Effector CD8-positive, alpha-beta T cell (primary cell): ENCODE data around the gene VWA5A.
"Not testable (repeated sequence)": the region's sequence is repeated elsewhere in the genome, so short reads cannot be mapped to it uniquely, and the experiment has no call there.

Experiments used
- DNase-seq: peaks from one replicate; lab custom pipeline; 2025; lab: John Stamatoyannopoulos, UW

VWA5A gene

GRCh38 chr11:124168796-124169195 lies 53.5 kb downstream of the VWA5A start:
- DNase-seq: no peak

GRCh38 chr11:124170315-124170714 lies 55.1 kb downstream of the VWA5A start:
- not testable (repeated sequence) for DNase-seq

- DNase-seq: no peak
Measured at GRCh38 chr11:124170801-124171586, 55.7 kb downstream of the VWA5A start.

GRCh38 chr11:124172101-124172500 lies 56.9 kb downstream of the VWA5A start:
- no peak for DNase-seq

- no peak for DNase-seq
Measured at GRCh38 chr11:124172599-124172998, 57.3 kb downstream of the VWA5A start.

- DNase-seq: no peak
Measured at GRCh38 chr11:124174001-124174583, 58.8 kb downstream of the VWA5A start.

GRCh38 chr11:124176925-124177715 lies 61.9 kb downstream of the VWA5A start:
- no peak for DNase-seq

- no peak for DNase-seq
Measured at GRCh38 chr11:124179310-124179709, 64.1 kb downstream of the VWA5A start.

- no peak for DNase-seq
Measured at GRCh38 chr11:124183068-124183467, 67.8 kb downstream of the VWA5A start, which contains the start of gene OR10D3. TSS of gene OR10D3 (plus strand) at chr11:124183345. CDS start at chr11:124185270, 1,925 bp downstream.

GRCh38 chr11:124190298-124191139 lies 75.3 kb downstream of the VWA5A start:
- no peak for DNase-seq

GRCh38 chr11:124193221-124194010 lies 78.2 kb downstream of the VWA5A start:
- DNase-seq: no peak

GRCh38 chr11:124194293-124195188 lies 79.3 kb downstream of the VWA5A start:
- no peak for DNase-seq

- DNase-seq: no peak
Measured at GRCh38 chr11:124195189-124195734, 80.0 kb downstream of the VWA5A start.
